Vagina (tissue), 2 donors: ENCODE data around the gene PMFBP1.

ENCODE experiments used
- POLR2A ChIP-seq, 2 donors: fragments of 450-650 bp; IDR thresholded peaks; one replicate each; pipeline ENCODE4 v1.6.1; 2017; ENCODE audit warnings: antibody characterized with exemption in 2 of 2, mild to moderate bottlenecking in 2 of 2, moderate library complexity in 2 of 2
- POLR2AphosphoS5 ChIP-seq, 2 donors: sonication (generic); formaldehyde crosslinking; IDR thresholded peaks; one replicate each; pipeline ENCODE4 v1.9.0; 2017; ENCODE audit warnings: antibody characterized with exemption in 2 of 2, mild to moderate bottlenecking in 2 of 2, low read depth in 1 of 2; ENCODE audit not compliant: insufficient read depth in 1 of 2
- TF ChIP-seq, protein P1 (sequence below), 3 experiments: fragments of 450-650 bp in 2 of 3; fragments of 200-600 bp in 1 of 3; sonication (generic) in 1 of 3; IDR thresholded peaks; one replicate each; pipeline ENCODE4 v1.5.1; 2017 to 2019; ENCODE audit warnings: antibody characterized with exemption in 3 of 3, mild to moderate bottlenecking in 2 of 3, moderate library complexity in 2 of 3

DNA sequence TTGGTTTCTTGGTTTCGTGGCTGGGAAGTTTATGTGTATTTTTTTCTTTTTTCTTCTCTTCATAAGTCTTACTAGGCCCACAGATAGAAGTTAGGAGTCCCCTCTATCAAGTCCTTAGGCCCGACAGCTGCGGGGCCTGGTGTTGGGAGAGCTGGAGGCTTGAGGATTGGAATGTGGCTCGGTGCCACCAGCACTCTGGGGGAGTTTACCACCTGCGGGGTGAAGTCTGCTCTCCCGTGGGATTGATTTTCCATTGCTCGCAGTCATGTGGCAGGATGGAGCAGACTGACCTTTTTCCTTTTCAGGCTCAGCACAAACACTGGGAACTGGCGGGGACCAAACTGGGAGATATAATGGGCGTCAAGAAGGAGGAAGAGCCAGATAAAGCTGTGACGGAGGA, 70.8 kb downstream of the PMFBP1 start:
- TF ChIP-seq POLR2A (IDR thresholded peaks at IDR 0.05) (no peak), POLR2AphosphoS5 (IDR thresholded peaks at IDR 0.05; ENCODE audit: insufficient read depth in 1 of 2, low read depth in 1 of 2) (no peak)
- TF ChIP-seq, protein P1, sequence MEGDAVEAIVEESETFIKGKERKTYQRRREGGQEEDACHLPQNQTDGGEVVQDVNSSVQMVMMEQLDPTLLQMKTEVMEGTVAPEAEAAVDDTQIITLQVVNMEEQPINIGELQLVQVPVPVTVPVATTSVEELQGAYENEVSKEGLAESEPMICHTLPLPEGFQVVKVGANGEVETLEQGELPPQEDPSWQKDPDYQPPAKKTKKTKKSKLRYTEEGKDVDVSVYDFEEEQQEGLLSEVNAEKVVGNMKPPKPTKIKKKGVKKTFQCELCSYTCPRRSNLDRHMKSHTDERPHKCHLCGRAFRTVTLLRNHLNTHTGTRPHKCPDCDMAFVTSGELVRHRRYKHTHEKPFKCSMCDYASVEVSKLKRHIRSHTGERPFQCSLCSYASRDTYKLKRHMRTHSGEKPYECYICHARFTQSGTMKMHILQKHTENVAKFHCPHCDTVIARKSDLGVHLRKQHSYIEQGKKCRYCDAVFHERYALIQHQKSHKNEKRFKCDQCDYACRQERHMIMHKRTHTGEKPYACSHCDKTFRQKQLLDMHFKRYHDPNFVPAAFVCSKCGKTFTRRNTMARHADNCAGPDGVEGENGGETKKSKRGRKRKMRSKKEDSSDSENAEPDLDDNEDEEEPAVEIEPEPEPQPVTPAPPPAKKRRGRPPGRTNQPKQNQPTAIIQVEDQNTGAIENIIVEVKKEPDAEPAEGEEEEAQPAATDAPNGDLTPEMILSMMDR (IDR thresholded peaks at IDR 0.05), result no peak
